ENCODE data around the gene FAM168A. TPM values are rescaled to one million over a fixed set of nuclear protein-coding genes. Genes with fewer than 3 reads are reported as not detected.
A peak's percentile ranks its signal among the peaks of the same experiment; 100 is the strongest.

FAM168A gene
- total RNA-seq, 1 donor from 2014 or later, result 28.8 TPM

- no peak for DNase-seq
Measured at GRCh38 chr11:73366265-73366610, 231.7 kb downstream of the FAM168A start.

GRCh38 chr11:73365352-73366264, 232.3 kb downstream of the FAM168A start:
- DNase-seq, result no peak

- no peak for DNase-seq
Measured at GRCh38 chr11:73363147-73363546, 234.8 kb downstream of the FAM168A start.

GRCh38 chr11:73361953-73362776, 235.7 kb downstream of the FAM168A start:
- no peak for DNase-seq

DNA sequence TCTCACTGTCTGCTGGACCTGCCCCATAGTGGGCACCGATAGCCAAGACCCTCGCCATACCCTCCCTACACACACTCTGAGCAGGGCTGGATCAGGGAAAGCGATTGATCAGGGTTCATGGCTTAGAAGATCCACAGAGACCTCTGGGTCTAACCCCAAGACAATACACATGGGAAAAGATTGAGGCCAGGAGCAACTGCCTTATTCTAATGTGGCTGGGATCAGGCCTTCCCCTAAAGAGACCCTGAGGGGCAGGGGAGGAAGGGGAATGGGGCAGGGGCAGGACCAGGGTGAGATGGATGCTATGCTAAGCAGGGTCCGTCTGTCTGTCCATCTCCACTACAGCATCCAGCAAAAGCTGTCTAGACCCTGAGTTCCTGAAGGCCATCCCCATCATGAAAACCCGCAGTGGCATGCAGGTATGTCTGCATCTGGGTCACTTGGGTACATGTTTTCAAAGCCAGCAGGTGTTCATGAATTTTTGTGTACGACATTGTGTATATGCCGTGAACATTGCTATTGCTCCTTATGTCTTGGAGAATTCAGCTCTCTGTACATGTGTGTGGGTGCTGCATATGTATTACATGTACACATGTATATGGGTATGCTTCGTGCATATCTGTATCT, 237.1 kb downstream of the FAM168A start:
- DNase-seq, result no peak

GRCh38 chr11:73359930-73360742, 237.8 kb downstream of the FAM168A start:
- peak; percentile 59 for DNase-seq

- no peak for DNase-seq
Measured at GRCh38 chr11:73359341-73359740, 238.6 kb downstream of the FAM168A start.

- no peak for DNase-seq
Measured at GRCh38 chr11:73358071-73358470, 239.8 kb downstream of the FAM168A start.

GRCh38 chr11:73356979-73357860, 240.7 kb downstream of the FAM168A start:
- no peak for DNase-seq

DNA sequence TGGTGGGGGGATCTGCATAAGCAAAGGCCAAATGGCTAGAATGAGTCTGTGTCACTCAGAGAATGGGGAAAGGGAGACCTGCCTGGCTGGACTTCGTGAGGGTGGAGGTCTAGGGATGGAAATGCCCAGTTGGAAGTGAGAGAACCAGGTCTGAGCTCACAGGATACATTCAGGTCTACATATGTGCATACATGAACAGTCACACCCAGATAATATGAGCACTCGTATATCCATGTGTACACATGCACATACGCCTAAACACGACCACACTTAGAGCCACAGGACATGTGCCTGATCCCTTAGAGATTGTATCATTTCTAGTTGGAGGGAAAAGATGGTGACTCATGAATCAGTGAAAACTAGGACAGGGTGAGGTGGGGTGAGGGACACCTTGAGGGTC, 242.8 kb downstream of the FAM168A start:
- DNase-seq, result no peak

- no peak for DNase-seq
Measured at GRCh38 chr11:73353422-73353821, 244.5 kb downstream of the FAM168A start.

DNA sequence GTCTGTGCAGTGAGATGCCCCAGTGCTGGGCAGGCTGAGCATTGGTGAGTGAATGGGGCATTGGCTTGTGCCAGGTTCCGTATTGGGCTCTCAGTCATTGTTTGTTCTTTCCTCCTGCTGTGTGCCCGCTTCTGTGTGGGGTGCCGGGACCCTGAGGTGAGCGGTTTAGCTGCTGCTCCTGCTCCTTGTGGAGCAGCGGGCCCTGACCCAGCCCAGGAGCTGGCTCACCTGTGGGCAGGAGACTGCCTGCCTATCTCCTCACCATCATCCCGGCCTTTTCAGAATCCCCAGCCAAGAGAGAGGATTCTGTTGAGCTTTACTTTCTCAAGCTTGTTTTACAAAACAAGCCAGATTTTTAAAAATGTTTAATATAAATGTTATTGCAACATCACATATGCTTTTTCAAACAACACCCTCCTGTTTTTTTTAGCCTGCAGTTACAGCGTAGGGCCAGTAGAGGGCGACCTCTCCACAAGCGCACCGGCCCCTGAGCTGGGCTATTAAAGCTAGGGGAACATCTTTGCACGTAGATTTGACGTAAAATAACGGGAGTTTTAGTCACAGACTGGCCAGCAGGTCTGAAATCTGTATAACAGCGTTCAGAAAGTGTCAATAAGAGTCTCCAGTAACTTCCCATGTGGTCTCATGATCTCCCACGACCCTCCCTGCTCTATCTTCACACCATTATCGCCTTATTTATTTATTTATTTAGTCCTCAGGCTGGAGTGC, 246.8 kb downstream of the FAM168A start:
- peak; percentile 81 for DNase-seq

Small RNAs within 50 kb of the gene (small RNA-seq; reads per million reads assigned to genes)
- gene AP000763.2 (ENCODE audit: low replicate concordance), result not detected
- gene HMGN2P38 (ENCODE audit: low replicate concordance), result not detected

Other genes starting within 250 kb of the FAM168A start
- 5.8 TPM for gene RELT, start 221.7 kb downstream of the FAM168A start, total RNA-seq
- gene PLEKHB1, start 48.5 kb upstream of the FAM168A start, total RNA-seq, result 4.5 TPM
- 158 TPM for gene RAB6A, start 163.0 kb upstream of the FAM168A start, total RNA-seq
- 19.8 TPM for gene MRPL48, start 189.8 kb upstream of the FAM168A start, total RNA-seq